ENCODE measurements around the gene NAT16.
"Not testable (repeated sequence)": the region's sequence is repeated elsewhere in the genome, so short reads cannot be mapped to it uniquely, and the experiment has no call there.

The NAT16 gene

GRCh38 chr7:101180130-101180755 lies at the start of gene NAT16:
NAT16 (minus strand) TSS chr7:101180293; CDS start chr7:101174807, 5,486 bp downstream.
- no peak for DNase-seq

GRCh38 chr7:101226721-101227120 lies 46.6 kb upstream of the NAT16 start:
- no peak for DNase-seq

GRCh38 chr7:101225650-101226049 lies 45.6 kb upstream of the NAT16 start:
- no peak for DNase-seq

- no peak for DNase-seq
Observed at GRCh38 chr7:101223528-101223927, 43.4 kb upstream of the NAT16 start.

- no peak for DNase-seq
Observed at GRCh38 chr7:101222275-101222830, 42.3 kb upstream of the NAT16 start.

GRCh38 chr7:101220295-101220694 lies 40.2 kb upstream of the NAT16 start:
- DNase-seq, result no peak

GRCh38 chr7:101218236-101219125 lies 38.4 kb upstream of the NAT16 start:
- DNase-seq, result no peak

GRCh38 chr7:101217388-101218235 lies 37.5 kb upstream of the NAT16 start, which contains the start of the genes PLOD3 and ZNHIT1:
PLOD3 (minus strand) TSS chr7:101217581; CDS start chr7:101217274, 307 bp downstream.
ZNHIT1 (plus strand) TSS chr7:101218165; CDS start chr7:101218196, 31 bp downstream.
- DNase-seq, result peak; percentile 57 to 98 (median 89)

- DNase-seq, result peak in 7 of 51 donors; percentile 16 to 63 (median 38)
Observed at GRCh38 chr7:101216860-101217387, 36.8 kb upstream of the NAT16 start.

- DNase-seq, result peak in 4 of 51 donors; percentile 16 to 39 (median 26)
Observed at GRCh38 chr7:101216001-101216859, 36.1 kb upstream of the NAT16 start.

- DNase-seq, result no peak
Observed at GRCh38 chr7:101212014-101212413, 31.9 kb upstream of the NAT16 start.

GRCh38 chr7:101211501-101211900 lies 31.4 kb upstream of the NAT16 start:
- no peak for DNase-seq

- no peak for DNase-seq
Observed at GRCh38 chr7:101210143-101210542, 30.1 kb upstream of the NAT16 start.

- no peak for DNase-seq
Observed at GRCh38 chr7:101208794-101209193, 28.7 kb upstream of the NAT16 start.

- no peak for DNase-seq
Observed at GRCh38 chr7:101207459-101207858, 27.4 kb upstream of the NAT16 start.

GRCh38 chr7:101206665-101207042 lies 26.6 kb upstream of the NAT16 start:
- no peak for DNase-seq

GRCh38 chr7:101205901-101206664 lies 26.0 kb upstream of the NAT16 start:
- no peak for DNase-seq

GRCh38 chr7:101203740-101204738 lies 23.9 kb upstream of the NAT16 start:
- not testable (repeated sequence) for DNase-seq

Measured in hypothalamus (tissue), 51 donors.